Measurements from ENCODE around the gene EIF2B2. TPM values are rescaled to one million over a fixed set of nuclear protein-coding genes. Genes with fewer than 3 reads are reported as not detected.

Gene EIF2B2
- total RNA-seq, 2 donors from 2014 or later, result 35.0 to 41.6 TPM

DNA sequence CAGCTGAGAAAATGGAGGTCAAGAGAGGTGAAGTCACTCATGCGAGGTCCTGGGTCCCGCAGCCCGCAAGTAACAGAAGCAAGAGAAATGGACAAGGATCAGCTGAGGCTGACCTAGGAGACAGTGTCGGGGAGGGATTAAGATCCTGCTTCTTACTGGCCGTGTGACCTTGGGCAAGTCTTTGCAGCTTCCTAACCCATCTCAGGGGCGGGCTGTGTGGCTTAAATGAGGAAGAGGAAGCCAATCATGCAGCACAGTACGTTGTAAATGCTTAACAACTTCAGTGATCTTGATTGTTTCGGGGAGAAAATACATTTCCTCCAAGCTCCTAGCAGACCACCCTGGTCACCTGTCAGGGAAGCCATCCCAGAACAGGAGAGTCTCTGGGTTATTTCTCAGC is 40.2 kb upstream of the EIF2B2 start:
- WGBS, 2 experiments (ENCODE audit: insufficient coverage in 1 of 2, insufficient read length in 1 of 2), result 87 to 96% methylated on average over 8 of the region's 8 CpGs
- Histone ChIP-seq H3K9ac (ENCODE audit: extremely low read depth, low read length, poor library complexity, severe bottlenecking) (no peak overlapping the region), H3K27ac (ENCODE audit: low read depth, low read length) (no peak overlapping the region), H3K27me3 (ENCODE audit: control insufficient read depth, insufficient read depth, low read length, poor library complexity, severe bottlenecking) (no peaks in the 10 kb centered on the region), H3K4me3 (ENCODE audit: low read length) (no peak overlapping the region), H3K9me3 (ENCODE audit: control insufficient read depth, low read length) (no peaks in the 10 kb centered on the region), H3K36me3 (ENCODE audit: control insufficient read depth, insufficient read depth, low read length) (no peaks in the 10 kb centered on the region), H3K4me1 (ENCODE audit: control insufficient read depth, insufficient read depth, low read length) (no peaks in the 10 kb centered on the region)
- no peak for DNase-seq
- no peaks in the 10 kb centered on the region for H3K4me1 Mint-ChIP-seq
- H3K36me3 Mint-ChIP-seq (ENCODE audit: low read depth), result no peaks in the 10 kb centered on the region
- H3K27me3 Mint-ChIP-seq (ENCODE audit: insufficient read depth), result peaks cover 4% of the 10 kb centered on the region
- H3K27ac Mint-ChIP-seq, result no peak overlapping the region
- TF ChIP-seq, protein P1, sequence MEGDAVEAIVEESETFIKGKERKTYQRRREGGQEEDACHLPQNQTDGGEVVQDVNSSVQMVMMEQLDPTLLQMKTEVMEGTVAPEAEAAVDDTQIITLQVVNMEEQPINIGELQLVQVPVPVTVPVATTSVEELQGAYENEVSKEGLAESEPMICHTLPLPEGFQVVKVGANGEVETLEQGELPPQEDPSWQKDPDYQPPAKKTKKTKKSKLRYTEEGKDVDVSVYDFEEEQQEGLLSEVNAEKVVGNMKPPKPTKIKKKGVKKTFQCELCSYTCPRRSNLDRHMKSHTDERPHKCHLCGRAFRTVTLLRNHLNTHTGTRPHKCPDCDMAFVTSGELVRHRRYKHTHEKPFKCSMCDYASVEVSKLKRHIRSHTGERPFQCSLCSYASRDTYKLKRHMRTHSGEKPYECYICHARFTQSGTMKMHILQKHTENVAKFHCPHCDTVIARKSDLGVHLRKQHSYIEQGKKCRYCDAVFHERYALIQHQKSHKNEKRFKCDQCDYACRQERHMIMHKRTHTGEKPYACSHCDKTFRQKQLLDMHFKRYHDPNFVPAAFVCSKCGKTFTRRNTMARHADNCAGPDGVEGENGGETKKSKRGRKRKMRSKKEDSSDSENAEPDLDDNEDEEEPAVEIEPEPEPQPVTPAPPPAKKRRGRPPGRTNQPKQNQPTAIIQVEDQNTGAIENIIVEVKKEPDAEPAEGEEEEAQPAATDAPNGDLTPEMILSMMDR (conservative IDR thresholded peaks at IDR 0.05), result no peak
- no peak overlapping the region for H3K4me3 Mint-ChIP-seq
- no peaks in the 10 kb centered on the region for H3K9me3 Mint-ChIP-seq

DNA sequence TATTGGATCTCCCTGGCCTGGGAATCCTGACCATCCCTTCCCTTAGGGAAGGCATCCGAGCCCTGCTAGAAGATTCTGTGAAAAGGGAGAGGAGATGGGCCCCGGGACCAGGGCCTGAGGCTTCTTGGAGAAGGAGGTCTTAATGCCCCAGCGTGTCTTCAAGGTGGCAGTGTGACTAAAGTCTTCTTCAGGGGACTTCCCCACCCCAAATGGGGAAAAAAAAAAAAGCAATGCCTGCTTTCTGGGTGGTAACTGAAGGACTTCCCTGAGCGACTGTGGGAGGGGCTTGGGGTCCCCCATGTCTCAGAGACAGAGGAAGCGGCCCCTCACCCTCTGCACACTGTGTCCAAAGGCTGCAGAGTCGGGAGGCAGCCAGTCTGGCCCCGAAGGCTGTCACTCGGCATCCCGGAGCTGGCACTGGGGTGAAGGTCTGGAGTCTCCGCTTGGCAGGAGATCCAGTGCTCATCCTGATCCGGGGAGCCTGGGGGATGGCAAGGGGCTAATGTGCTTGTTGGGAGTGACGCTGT is 39.5 kb upstream of the EIF2B2 start:
- Mint-ChIP-seq H3K9me3 (no peaks in the 10 kb centered on the region), H3K4me1 (no peaks in the 10 kb centered on the region), H3K36me3 (ENCODE audit: low read depth) (no peaks in the 10 kb centered on the region), H3K4me3 (no peak overlapping the region), H3K27me3 (ENCODE audit: insufficient read depth) (peaks cover 4% of the 10 kb centered on the region), H3K27ac (no peak overlapping the region)
- Histone ChIP-seq H3K9me3 (ENCODE audit: control insufficient read depth, low read length) (no peaks in the 10 kb centered on the region), H3K4me3 (ENCODE audit: low read length) (no peak overlapping the region), H3K27me3 (ENCODE audit: control insufficient read depth, insufficient read depth, low read length, poor library complexity, severe bottlenecking) (no peaks in the 10 kb centered on the region), H3K27ac (ENCODE audit: low read depth, low read length) (no peak overlapping the region), H3K4me1 (ENCODE audit: control insufficient read depth, insufficient read depth, low read length) (no peaks in the 10 kb centered on the region), H3K9ac (ENCODE audit: extremely low read depth, low read length, poor library complexity, severe bottlenecking) (no peak overlapping the region), H3K36me3 (ENCODE audit: control insufficient read depth, insufficient read depth, low read length) (no peaks in the 10 kb centered on the region)
- 87 to 93% methylated on average over 3 to 12 of the region's 12 CpGs for WGBS, 2 experiments (ENCODE audit: insufficient coverage in 1 of 2, insufficient read length in 1 of 2)
- TF ChIP-seq, protein P1 (conservative IDR thresholded peaks at IDR 0.05), result no peak
- DNase-seq, result no peak

DNA sequence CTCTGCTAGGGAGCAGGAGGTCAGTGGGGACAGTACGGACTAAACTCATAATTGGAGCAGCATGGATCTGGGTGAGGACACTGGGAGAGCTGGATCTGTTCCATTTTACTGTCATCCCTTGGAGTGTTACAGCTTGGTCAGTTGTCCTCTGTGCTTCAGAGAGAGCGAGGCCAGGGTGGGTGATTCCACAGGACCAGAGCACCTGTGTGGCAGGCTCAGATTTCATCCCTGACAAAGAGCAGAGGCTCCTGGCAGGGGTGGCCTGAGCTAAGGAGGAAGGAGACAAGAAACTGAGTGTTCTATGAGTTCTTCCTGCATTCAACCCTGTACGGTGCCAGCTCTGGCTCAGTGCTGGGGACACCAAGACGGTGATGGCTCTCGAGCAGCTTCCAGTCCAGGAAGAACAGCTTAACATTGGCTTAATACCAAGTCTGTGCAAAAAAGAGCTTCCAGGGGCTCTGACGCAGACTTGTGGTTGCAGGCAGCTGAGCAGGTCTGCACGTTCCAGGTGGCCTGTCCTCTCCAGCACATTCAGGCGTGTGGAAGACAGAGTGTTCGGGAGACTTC is 38.9 kb upstream of the EIF2B2 start:
- no peak for DNase-seq
- peaks cover 4% of the 10 kb centered on the region for H3K27me3 Mint-ChIP-seq (ENCODE audit: insufficient read depth)
- TF ChIP-seq, protein P1 (conservative IDR thresholded peaks at IDR 0.05), result no peak
- no peaks in the 10 kb centered on the region for H3K4me1 Mint-ChIP-seq
- Histone ChIP-seq H3K9me3 (ENCODE audit: control insufficient read depth, low read length) (no peaks in the 10 kb centered on the region), H3K4me1 (ENCODE audit: control insufficient read depth, insufficient read depth, low read length) (no peaks in the 10 kb centered on the region), H3K36me3 (ENCODE audit: control insufficient read depth, insufficient read depth, low read length) (no peaks in the 10 kb centered on the region), H3K9ac (ENCODE audit: extremely low read depth, low read length, poor library complexity, severe bottlenecking) (no peak overlapping the region), H3K27me3 (ENCODE audit: control insufficient read depth, insufficient read depth, low read length, poor library complexity, severe bottlenecking) (no peaks in the 10 kb centered on the region), H3K27ac (ENCODE audit: low read depth, low read length) (no peak overlapping the region), H3K4me3 (ENCODE audit: low read length) (no peak overlapping the region)
- no peaks in the 10 kb centered on the region for H3K36me3 Mint-ChIP-seq (ENCODE audit: low read depth)
- 90 to 95% methylated on average over 8 to 9 of the region's 9 CpGs for WGBS, 2 experiments (ENCODE audit: insufficient coverage in 1 of 2, insufficient read length in 1 of 2)
- no peak overlapping the region for H3K27ac Mint-ChIP-seq
- H3K4me3 Mint-ChIP-seq, result no peak overlapping the region
- no peaks in the 10 kb centered on the region for H3K9me3 Mint-ChIP-seq
